GM21529 (cell line): ENCODE results near the gene SPTAN1.
A peak's percentile ranks its signal among the peaks of the same experiment; 100 is the strongest.
"Not testable (repeated sequence)": the region's sequence is repeated elsewhere in the genome, so short reads cannot be mapped to it uniquely, and the experiment has no call there.

ENCODE experiments used
- ATAC-seq: cut with Tn5 transposase; IDR thresholded peaks from one replicate; pipeline ENCODE4 v1.9.1; 2021; ENCODE audit not compliant: unreplicated experiment

SPTAN1 gene

DNA sequence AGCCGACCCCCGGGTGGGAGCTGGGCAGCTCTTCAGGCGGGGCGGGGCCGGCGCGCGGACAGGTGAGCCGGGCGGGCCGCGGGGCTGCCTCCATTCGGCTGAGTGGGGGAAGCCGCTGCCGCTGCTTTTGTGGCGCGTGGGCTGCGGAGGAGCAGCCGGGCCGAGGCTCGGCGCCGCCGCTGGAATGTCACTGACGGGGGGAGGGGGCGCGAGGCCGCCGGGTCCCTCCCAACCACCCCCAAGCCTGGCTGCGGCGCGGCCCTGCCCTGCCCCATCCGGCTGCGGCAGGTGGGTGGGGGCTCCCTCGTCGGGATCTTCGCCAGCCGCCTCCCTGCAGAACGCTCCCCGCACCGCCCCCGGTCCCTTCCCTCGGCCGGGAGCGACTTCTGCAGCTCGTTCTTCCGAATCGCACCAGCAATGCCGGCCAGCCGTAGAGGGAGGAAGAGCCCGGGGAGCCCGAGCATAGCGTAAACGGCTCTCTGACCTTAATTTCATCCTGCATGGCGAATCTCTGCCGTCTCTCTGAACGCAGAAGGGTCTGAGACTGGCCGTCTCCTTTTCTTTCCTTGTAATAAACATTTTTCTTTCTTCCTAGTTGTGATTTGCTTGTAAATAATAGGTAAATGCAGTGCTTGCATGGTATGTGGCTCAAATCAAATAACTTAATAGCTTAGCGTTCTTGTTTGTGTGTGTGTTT is 505 bp downstream of the SPTAN1 start:
- peak; percentile 33 for ATAC-seq

DNA sequence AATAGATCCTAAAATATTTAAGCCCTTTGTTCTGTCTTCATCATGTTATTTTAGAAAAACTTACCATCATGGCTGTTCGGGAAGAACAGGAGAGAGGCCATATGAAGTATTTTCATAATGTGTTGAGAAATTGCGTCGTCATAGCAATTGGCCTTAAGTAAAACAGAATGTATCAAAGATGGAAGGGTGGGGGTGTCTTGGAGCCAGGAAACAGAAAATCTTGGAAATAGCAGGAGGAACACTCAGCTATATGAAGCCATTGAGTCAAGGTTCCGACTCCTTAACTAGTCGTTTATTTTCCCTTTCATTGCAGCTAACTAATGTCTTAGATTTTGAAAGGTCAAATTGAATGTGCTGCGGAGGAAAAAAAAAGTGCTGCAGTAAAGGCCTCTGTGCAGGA is 1.3 kb downstream of the SPTAN1 start:
- no peak for ATAC-seq

DNA sequence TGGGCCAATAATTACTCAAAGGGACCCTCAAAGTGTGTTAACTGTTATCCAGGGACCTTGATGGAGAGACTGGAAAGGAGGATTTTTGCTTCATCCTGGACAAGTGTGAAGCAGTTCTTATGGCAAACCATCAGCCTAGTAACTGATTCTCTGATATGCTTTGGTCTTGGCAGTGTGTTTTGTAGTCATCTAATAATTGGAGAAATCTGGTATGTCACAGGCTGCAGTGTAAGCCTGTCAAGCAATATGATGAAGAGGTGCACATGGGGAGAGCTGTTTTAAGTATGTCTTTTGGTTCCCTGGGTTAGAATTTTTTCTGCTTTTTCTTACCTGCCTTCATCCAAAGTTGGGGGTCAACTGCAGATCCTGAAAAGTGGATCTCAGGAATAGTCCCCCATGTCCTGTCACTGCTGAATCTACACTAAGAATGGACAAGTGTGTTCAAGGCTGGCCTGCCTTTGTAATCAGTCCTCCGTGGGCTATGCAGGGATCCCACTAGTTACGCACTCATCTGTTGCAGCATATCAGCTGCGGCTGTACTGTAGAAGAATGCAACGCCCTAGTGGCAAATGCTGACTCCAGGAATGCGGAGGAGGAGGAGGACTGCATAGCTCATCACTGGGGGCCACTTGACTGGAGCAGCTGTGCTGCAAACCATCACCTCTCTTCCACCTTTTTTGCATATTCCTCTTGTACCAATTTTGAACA is 1.9 kb downstream of the SPTAN1 start:
- ATAC-seq, result no peak

DNA sequence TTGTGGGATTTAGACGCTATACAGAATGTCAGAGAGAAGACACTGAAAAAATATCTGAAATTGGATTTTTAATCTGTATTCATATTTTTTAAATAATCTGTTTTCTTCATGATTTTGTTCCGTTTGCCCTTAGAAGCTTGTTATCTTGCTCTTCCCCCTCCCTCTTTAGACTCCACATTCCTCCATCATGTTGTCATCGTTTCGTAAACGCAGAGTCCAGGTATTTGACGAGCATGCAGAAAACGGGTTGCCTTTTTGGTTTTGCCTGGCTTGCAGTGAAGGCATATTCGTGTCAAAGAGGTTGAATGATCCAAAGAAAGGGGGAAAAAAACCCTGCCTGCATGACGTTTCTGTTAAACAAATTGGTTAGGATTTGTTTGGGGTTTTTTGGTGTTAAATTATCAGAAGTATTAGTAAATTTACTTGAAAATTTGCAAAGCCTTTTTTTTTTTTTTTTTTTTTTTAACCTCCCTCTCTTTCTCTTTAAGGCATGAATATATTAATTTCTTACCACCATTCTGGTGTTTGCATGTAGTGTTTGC is 2.9 kb downstream of the SPTAN1 start:
- ATAC-seq, result no peak

DNA sequence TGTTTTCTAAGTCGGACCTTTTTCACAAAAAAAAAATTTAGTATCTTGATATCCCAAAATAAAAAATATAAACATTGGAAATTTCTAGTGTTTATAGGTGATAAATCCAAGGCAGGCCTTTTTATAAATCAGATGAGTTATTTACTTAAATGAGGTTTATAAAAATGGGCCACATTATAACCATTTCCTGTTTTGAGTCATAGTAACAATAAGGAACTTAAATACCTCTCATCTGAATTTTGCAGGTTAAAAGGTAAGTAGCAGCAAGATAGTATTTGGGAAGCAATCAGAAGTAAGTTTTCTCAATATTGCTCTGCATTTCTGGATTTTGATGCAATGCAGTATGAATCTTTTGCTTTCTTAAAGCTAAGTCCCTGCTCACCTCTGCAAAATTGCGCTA is 3.9 kb downstream of the SPTAN1 start:
- ATAC-seq, result no peak

DNA sequence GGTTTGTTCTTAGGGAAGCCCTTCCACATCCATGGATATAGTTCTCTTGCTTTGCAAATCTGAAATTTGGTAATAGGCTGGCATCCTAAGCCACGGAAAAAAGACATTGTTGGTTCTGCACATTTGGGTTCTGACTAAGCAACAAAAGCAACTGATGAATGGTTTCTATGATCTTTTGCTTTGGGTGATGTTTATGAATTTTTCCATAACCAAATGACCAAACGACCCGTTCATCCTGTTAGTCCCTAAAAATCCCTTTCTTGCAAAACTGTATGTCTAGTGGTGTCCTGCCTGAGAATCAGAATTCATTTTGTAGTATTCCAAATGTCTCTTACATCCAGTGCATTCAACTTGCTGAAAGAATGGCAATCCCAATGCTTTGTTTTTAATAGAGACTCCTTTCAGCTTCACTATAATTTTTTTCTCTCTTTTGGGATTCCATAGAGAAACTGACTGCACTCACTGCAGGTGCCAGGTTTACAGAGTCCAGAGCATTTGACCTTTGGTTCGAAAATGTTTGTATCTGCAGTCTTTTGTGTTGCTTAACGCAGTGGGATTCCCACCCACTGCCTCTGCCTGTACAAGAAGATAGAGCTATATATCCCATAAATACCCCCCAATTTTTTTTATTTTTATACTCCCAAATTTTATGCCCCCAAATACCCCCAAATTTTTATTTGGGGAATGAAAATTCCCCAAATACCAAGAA is 4.7 kb downstream of the SPTAN1 start:
- ATAC-seq, result no peak

DNA sequence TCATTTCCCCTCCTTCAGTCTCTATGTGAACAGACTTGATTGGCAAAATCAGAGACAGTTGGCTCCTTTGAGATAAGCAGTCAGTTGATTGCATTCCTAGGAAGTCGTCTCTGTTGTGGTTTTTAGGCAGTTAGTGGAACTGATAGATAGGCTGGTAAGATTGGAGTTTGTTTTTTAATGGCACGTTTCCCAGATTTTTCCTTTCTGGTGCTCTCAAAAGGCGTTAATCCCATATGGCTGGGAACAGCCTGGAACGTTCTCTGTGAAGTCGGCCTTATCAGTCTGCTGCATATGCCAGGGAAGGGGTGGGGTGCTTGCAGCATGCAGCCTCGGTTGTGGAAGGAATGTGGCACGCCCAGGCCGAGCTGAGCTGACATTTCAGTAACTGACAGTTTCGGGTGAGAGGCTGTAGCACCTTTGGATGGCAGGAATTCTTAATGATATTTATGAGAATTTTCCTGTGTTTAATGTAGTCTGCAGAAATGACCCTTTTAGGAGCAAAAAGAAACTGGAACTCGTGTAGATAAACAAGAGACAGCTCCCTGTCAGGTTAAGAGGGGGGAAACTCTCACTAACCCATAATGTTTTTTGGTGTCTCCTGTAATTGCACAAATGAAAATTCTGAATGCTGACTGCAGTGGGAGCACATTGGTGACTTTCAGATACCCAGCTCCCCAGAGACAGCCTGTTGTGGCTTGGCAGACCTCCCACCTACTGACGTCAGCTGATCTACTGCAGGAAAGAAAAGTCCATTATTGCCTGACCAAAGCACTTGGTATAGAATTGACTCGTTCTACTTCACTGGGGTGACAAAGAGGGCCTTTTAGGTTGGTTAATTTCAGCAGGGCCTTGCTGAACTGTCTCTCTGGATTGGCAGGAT is 6.3 kb downstream of the SPTAN1 start:
- ATAC-seq, result peak; percentile 81

DNA sequence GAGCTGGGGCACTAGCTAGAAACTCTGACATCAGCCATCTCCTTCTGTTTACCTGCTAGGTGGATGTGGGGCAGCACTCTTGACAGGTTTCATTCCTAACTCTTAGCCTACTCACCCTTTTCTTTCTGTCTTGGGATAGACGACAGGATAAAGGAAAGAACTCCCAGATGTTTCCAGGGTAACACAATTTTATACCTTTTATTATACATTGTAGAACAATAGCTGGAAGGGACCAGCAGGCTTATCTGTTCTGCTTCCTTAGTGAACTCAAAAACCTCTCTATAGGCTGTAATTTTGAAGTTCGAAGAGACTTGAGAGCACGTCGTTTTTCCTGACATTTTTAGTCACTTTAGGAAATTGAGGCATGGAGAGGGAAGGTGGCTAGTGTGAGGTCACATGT is 13.2 kb downstream of the SPTAN1 start:
- ATAC-seq, result no peak

DNA sequence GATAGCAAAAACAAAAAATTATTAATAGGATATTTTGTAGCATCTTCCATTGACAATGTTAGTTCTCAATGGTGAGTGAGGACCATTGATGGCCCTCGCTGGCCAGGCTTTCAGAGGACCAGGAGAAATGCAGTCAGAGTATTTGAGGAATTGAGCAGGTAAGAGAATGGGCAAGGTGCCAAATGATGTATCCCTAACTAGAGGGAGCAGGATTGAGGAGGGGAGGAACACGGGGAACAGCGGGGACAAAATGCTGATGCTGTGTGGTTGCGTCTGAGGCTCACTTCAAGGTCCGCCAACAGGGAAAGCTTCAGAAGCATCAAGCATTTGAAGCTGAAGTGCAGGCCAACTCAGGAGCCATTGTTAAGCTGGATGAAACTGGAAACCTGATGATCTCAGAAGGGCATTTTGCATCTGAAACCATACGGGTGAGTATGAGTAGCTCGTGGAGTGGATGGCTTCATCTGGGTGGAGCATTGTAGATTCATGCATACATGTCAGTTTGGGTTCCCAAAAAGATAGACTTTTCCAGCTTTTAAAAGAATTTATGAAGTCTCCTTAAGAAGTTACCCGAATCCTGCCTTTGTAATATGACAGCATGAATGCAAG is 16.2 kb downstream of the SPTAN1 start:
- ATAC-seq, result no peak

DNA sequence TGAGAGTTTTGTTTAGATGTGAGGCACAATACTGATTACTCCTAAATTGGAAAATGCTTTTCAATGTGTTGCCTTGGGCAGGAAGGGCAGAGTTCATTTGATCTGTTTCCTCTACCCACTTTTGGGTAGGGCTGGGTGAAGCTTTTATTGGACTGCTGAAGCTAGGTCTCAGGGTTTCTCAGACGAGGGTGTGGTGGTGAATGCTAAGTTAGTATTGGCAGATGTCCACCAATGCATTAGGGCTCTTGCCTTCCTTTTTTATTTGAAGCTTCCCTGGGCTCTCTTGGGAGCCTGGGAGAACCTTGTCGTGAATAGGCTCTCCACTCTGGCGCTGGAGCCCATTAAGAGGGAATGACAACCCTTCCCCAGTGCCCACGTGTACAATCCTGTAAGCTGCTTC is 23.1 kb downstream of the SPTAN1 start:
- ATAC-seq, result no peak

DNA sequence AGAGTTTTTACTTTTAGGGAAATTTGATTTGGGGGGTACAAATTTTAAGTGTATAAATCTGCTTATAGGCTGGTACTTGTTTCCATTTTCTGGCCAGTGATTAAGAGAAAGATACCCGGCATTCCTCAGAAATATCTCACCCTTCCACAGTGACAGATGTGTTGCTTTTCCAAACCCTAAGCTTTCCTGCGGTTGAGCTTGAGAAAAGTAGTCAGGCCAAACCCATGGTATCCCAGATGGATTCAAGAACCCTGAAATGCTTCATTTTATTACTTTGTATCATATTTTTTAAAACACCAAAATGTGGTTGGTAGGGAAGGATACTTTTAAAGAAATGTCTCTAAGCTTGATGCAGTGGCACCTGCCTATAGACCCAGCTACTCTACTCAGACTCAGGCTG is 23.5 kb downstream of the SPTAN1 start:
- ATAC-seq, result no peak

DNA sequence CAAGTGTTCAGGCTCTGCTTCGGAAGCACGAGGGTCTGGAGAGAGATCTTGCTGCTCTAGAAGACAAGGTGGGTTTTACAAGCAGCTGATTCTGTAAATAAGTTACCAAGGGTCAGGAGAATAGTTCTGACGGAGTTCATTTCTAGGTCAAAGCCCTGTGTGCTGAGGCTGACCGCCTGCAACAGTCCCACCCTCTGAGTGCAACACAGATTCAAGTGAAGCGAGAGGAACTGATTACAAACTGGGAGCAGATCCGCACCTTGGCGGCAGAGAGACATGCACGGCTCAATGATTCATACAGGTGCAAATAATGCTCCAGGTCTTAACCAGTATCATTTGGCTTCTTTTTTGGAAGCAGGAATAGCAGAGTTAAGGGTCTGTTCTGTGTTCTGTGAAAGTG is 24.8 kb downstream of the SPTAN1 start:
- no peak for ATAC-seq

DNA sequence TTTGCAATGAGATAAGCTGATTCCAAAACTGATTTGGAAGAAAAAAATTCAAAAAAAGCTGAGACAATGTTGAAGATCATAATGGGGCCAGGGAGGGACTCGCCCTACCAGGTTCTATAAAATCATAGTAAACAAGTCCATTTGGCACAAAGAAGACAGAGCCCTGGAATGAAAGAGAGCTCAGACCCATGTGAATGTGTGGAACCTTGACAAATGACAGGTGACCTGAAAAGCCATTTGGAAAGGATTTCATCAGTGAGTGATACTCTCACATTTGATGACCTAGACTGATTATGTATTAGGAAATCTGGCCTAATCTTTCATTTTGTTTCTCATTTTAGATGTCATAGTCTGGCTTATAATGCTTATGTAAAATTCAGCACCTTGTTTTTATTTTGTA is 26.8 kb downstream of the SPTAN1 start:
- no peak for ATAC-seq

DNA sequence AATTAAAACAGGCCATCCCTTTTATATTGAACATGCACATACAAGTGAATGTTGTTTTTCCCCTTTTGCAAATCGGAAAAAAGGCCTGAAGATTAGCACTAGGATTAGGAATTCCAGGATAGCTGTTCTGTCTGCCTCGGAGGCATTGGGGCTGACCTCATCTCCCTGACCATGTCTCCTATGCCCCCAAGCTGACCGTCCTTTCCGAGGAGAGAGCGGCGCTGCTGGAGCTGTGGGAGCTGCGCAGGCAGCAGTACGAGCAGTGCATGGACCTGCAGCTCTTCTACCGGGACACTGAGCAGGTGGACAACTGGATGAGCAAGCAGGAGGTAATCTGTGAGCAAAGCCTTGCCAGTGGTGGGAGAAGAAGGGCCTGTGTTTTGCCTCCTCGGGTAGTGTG is 28.3 kb downstream of the SPTAN1 start:
- no peak for ATAC-seq

DNA sequence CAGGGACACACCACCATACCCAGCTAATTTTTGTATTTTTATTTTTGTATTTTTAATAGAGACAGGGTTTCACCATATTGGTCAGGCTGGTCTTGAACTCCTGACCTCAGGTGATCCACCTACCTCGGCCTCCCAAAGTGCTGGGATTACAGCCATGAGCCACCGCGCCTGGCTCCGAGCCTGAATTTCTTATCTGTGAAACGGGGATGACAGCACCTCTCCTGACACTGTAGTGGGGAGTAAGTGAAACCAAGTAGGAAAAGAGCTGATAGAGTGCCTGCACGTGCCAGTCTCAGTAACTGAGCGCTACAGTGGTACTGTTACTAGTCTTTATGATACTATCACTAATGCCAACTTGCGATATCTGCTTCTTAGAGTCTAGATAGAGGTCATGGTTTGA is 32.8 kb downstream of the SPTAN1 start:
- not testable (repeated sequence) for ATAC-seq

DNA sequence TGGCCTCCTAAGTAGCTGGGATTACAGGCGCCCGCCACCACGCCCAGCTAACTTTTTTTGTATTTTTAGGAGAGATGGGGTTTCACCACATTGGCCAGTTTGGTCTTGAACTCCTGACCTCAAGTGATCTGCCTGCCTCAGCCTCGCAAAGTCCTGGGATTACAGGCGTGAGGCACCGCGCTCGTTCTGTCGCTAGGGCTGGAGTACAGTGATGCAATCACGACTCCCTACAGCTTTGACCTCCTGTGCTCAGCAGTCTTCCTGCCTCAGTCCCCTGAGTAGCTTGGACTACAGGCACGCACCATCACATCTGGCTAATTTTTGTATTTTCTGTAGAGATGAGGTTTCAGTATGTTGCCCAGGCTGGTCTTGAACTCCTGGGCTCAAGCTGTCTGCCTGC is 34.5 kb downstream of the SPTAN1 start:
- ATAC-seq, result not testable (repeated sequence)

DNA sequence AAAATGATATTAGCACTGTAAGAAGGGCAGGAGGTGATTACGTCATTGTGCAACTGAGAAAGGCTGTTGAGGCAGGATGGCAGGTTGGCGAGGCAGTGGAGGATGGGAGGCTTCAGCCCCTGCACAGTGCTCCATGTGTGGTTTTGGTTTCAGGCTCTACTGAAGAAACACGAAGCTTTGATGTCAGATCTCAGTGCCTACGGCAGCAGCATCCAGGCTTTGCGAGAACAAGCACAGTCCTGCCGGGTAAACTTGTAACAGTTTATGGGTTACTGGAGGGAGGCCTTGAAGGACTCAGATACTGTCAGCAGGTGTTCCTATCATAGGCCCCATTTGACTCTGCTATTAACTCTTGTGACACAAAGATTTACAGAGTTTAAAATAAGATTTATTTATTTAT is 35.1 kb downstream of the SPTAN1 start:
- no peak for ATAC-seq

DNA sequence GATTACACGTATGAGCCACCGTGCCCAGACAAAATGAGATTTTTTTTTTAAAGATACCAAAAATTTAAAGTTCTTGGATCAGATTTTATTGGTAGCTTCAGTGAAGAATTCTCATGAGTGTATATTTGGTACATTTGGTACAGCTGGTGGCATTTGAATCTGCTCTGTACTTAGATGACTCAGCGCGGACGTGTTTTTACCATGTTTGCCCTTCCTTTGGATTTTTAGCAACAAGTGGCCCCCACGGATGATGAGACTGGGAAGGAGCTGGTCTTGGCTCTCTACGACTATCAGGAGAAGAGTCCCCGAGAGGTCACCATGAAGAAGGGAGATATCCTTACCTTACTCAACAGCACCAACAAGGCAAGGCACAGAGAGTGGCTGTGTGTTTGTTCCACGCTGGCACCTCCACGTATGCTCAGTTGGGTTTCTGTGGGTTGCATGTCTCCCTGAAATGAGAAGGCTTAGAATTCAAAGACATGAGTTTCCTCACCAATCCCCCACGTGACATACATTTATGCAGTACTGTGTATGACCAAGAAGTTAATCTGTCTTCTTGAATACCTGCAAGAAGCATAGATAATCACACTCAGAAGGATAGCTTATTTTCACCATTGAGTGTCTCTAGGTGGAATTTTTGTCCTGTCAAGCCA is 36.3 kb downstream of the SPTAN1 start:
- no peak for ATAC-seq

DNA sequence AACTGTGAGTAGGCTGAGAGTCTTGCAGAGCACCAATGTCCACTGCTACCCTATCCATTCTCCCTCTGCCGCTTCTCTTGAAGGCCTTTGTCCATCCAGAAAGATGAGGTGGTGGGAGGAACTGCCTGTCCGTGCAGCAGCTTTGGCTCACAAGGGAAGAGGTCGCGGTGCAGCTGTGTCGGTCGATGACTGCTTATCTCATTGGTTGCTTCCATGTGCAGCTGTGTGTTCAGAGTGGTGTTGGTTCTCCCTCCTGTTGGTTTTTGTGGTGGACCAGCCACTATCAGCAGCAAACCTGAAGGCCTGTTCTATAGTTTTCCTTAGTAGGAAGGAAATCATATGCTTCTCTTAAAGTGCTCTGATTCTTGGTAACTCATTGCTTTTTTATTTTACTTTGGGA is 40.7 kb downstream of the SPTAN1 start:
- no peak for ATAC-seq

DNA sequence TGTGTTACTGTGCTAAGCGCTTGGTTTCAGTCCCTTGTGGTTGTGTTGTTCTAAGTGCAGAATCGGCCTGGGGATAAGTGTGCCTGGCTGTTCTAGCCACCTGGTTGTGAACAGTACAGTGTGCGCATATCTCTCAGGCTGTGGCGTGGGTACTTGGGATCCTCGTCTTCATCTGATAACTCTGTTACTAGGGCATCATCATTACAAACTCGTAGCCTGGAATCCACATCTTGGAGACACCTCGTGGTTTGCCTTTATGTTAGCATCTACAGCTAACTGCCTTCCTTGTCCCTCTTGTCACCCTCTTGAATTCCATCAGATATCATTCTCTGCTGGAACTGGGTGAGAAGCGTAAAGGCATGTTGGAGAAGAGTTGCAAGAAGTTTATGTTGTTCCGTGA is 41.5 kb downstream of the SPTAN1 start:
- no peak for ATAC-seq
